Astrocyte (in vitro differentiated cells and primary cell): ENCODE data around the gene HSFX4.

Experiments
- EZH2 ChIP-seq: IDR thresholded peaks from 2 replicates; pipeline ENCODE4 v1.6.1; 2012; ENCODE audit warnings: mild to moderate bottlenecking, low read length, inconsistent platforms; ENCODE audit not compliant: insufficient read depth
- TF ChIP-seq, protein P1 (sequence below): IDR thresholded peaks from 2 replicates; pipeline ENCODE4 v1.5.1; 2011; ENCODE audit warnings: low read depth, mild to moderate bottlenecking, inconsistent platforms, low read length, moderate library complexity; ENCODE audit not compliant: insufficient read depth

GRCh38 chrX:149881081-149881711 is 48.2 kb upstream of the HSFX4 start, which contains the start of gene MAGEA8:
- TF ChIP-seq, protein P1, sequence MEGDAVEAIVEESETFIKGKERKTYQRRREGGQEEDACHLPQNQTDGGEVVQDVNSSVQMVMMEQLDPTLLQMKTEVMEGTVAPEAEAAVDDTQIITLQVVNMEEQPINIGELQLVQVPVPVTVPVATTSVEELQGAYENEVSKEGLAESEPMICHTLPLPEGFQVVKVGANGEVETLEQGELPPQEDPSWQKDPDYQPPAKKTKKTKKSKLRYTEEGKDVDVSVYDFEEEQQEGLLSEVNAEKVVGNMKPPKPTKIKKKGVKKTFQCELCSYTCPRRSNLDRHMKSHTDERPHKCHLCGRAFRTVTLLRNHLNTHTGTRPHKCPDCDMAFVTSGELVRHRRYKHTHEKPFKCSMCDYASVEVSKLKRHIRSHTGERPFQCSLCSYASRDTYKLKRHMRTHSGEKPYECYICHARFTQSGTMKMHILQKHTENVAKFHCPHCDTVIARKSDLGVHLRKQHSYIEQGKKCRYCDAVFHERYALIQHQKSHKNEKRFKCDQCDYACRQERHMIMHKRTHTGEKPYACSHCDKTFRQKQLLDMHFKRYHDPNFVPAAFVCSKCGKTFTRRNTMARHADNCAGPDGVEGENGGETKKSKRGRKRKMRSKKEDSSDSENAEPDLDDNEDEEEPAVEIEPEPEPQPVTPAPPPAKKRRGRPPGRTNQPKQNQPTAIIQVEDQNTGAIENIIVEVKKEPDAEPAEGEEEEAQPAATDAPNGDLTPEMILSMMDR = no peak
- TF ChIP-seq EZH2 = no peak
